Middle frontal gyrus (tissue), 1 donor: ENCODE measurements around the gene STK32B.
"Not testable (repeated sequence)": the region's sequence is repeated elsewhere in the genome, so short reads cannot be mapped to it uniquely, and the experiment has no call there.

ENCODE experiments used
- DNase-seq: peaks from one replicate; pipeline ENCODE4 v3.0.0-alpha.2; 2015; ENCODE audit warnings: low spot score; ENCODE audit errors: extremely low spot score

The STK32B gene

GRCh38 chr4:5250536-5250935 lies 199.3 kb downstream of the STK32B start:
- DNase-seq = not testable (repeated sequence)

GRCh38 chr4:5256421-5256820 lies 205.1 kb downstream of the STK32B start:
- no peak for DNase-seq

- DNase-seq = no peak
Measured at GRCh38 chr4:5257086-5257485, 205.8 kb downstream of the STK32B start.

GRCh38 chr4:5259471-5259870 lies 208.2 kb downstream of the STK32B start:
- no peak for DNase-seq

GRCh38 chr4:5260121-5260520 lies 208.8 kb downstream of the STK32B start:
- no peak for DNase-seq

- no peak for DNase-seq
Measured at GRCh38 chr4:5261866-5262265, 210.6 kb downstream of the STK32B start.

GRCh38 chr4:5266991-5267390 lies 215.7 kb downstream of the STK32B start:
- DNase-seq = no peak

- no peak for DNase-seq
Measured at GRCh38 chr4:5267408-5267807, 216.1 kb downstream of the STK32B start.

GRCh38 chr4:5276475-5277075 lies 225.3 kb downstream of the STK32B start:
- DNase-seq = no peak

- DNase-seq = no peak
Measured at GRCh38 chr4:5277079-5277478, 225.8 kb downstream of the STK32B start.

GRCh38 chr4:5278213-5278612 lies 226.9 kb downstream of the STK32B start:
- no peak for DNase-seq

GRCh38 chr4:5280069-5280468 lies 228.8 kb downstream of the STK32B start:
- not testable (repeated sequence) for DNase-seq

GRCh38 chr4:5280828-5281227 lies 229.5 kb downstream of the STK32B start:
- DNase-seq = no peak

GRCh38 chr4:5283837-5284236 lies 232.6 kb downstream of the STK32B start:
- DNase-seq = no peak

- no peak for DNase-seq
Measured at GRCh38 chr4:5284517-5284916, 233.2 kb downstream of the STK32B start.

GRCh38 chr4:5292101-5292500 lies 240.8 kb downstream of the STK32B start:
- no peak for DNase-seq

- DNase-seq = not testable (repeated sequence)
Measured at GRCh38 chr4:5298000-5298787, 246.9 kb downstream of the STK32B start.

GRCh38 chr4:5300283-5300682 lies 249.0 kb downstream of the STK32B start:
- no peak for DNase-seq

- no peak for DNase-seq
Measured at GRCh38 chr4:5307928-5308327, 256.6 kb downstream of the STK32B start.

GRCh38 chr4:5322321-5322720 lies 271.0 kb downstream of the STK32B start:
- DNase-seq = no peak

GRCh38 chr4:5330339-5330989 lies 279.2 kb downstream of the STK32B start:
- no peak for DNase-seq

GRCh38 chr4:5337731-5338130 lies 286.5 kb downstream of the STK32B start:
- no peak for DNase-seq

- no peak for DNase-seq
Measured at GRCh38 chr4:5338531-5338930, 287.3 kb downstream of the STK32B start.
